Loucy (cell line): Measurements from ENCODE around the gene MOCS3.

Experiments
- H2AFZ ChIP-seq: fragments of 200-600 bp; sonication (generic); 2 replicates; pipeline ENCODE4 v1.6.0; 2016; ENCODE audit warnings: antibody characterized with exemption, mild to moderate bottlenecking, low read length, moderate library complexity
- H3F3A ChIP-seq: fragments of 200-600 bp; 2 replicates; pipeline ENCODE4 v1.6.0; 2016; ENCODE audit warnings: antibody characterized with exemption, low read depth, mild to moderate bottlenecking
- H3K27me3 ChIP-seq: fragments of 200-600 bp; sonication (generic); 2 replicates; pipeline ENCODE4 v1.6.1; 2014; ENCODE audit warnings: low read length, mild to moderate bottlenecking; ENCODE audit not compliant: insufficient read depth, poor library complexity, severe bottlenecking
- H3K36me3 ChIP-seq: fragments of 200-600 bp; sonication (generic); 2 replicates; pipeline ENCODE4 v1.6.1; 2016; ENCODE audit warnings: low read length; ENCODE audit not compliant: insufficient read depth
- H3K4me1 ChIP-seq: fragments of 200-600 bp; sonication (generic); 2 replicates; pipeline ENCODE4 v1.5.1; 2014; ENCODE audit warnings: low read length, mild to moderate bottlenecking; ENCODE audit not compliant: insufficient read depth, poor library complexity, severe bottlenecking
- H3K4me2 ChIP-seq: fragments of 200-600 bp; sonication (generic); 2 replicates; pipeline ENCODE4 v1.6.0; 2014; ENCODE audit warnings: antibody characterized with exemption, low read length, low read depth, mild to moderate bottlenecking; ENCODE audit not compliant: poor library complexity, severe bottlenecking
- H3K4me3 ChIP-seq: fragments of 200-600 bp; sonication (generic); 2 replicates; pipeline ENCODE4 v1.5.1; 2014; ENCODE audit warnings: low read length, mild to moderate bottlenecking, mixed read lengths; ENCODE audit not compliant: poor library complexity, severe bottlenecking
- H3K79me2 ChIP-seq: fragments of 200-600 bp; sonication (generic); 2 replicates; pipeline ENCODE4 v1.6.1; 2014; ENCODE audit warnings: low read length; ENCODE audit not compliant: insufficient read depth
- H3K9ac ChIP-seq: fragments of 200-600 bp; sonication (generic); 2 replicates; pipeline ENCODE4 v1.6.0; 2014; ENCODE audit warnings: mild to moderate bottlenecking, low read depth, low read length, moderate library complexity; ENCODE audit not compliant: poor library complexity, severe bottlenecking
- H3K9me2 ChIP-seq: fragments of 200-600 bp; sonication (generic); replicated peaks from 2 replicates; pipeline ENCODE4 v1.6.1; 2016; ENCODE audit warnings: low read depth, low read length, mixed read lengths
- H3K9me3 ChIP-seq: fragments of 200-600 bp; sonication (generic); 2 replicates; pipeline ENCODE4 v1.6.1; 2014; ENCODE audit warnings: mild to moderate bottlenecking, antibody characterized with exemption, low read length, low read depth; ENCODE audit not compliant: insufficient read depth
- H4K20me1 ChIP-seq: fragments of 200-600 bp; sonication (generic); 2 replicates; pipeline ENCODE4 v1.6.0; 2014; ENCODE audit warnings: antibody characterized with exemption, low read length, mild to moderate bottlenecking; ENCODE audit not compliant: insufficient read depth, poor library complexity, severe bottlenecking
- EZH2phosphoT487 ChIP-seq: fragments of 200-600 bp; IDR thresholded peaks from 2 replicates; pipeline ENCODE4 v1.6.1; 2018; ENCODE audit warnings: antibody characterized with exemption, mild to moderate bottlenecking, moderate library complexity, borderline replicate concordance
- TF ChIP-seq, protein P1 (sequence below): fragments of 200-600 bp; sonication (generic); conservative IDR thresholded peaks from 2 replicates; pipeline ENCODE4 v1.5.1; 2014; ENCODE audit warnings: mild to moderate bottlenecking, antibody characterized with exemption, low read length

The MOCS3 gene

DNA sequence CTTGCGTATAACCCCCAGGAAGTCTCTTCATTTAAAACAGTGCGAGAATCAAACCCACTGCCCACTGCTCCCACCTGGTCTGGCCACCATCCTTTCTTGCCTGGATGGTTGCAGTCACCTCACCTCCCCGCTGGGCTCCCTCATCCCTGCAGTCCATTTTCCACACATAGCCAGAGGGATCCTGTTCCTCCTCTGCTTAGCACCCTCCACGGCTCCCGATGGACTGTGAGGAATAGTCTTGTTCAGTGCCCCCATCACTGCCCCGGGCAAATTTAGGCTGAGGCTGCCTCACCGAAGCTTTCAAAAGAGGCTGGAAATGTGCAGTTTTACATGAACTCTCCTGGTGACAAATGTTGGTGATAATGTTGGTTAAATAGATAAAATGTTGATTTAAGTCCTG, 46.6 kb downstream of the MOCS3 start:
- no peak for TF ChIP-seq EZH2phosphoT487
- TF ChIP-seq, protein P1, sequence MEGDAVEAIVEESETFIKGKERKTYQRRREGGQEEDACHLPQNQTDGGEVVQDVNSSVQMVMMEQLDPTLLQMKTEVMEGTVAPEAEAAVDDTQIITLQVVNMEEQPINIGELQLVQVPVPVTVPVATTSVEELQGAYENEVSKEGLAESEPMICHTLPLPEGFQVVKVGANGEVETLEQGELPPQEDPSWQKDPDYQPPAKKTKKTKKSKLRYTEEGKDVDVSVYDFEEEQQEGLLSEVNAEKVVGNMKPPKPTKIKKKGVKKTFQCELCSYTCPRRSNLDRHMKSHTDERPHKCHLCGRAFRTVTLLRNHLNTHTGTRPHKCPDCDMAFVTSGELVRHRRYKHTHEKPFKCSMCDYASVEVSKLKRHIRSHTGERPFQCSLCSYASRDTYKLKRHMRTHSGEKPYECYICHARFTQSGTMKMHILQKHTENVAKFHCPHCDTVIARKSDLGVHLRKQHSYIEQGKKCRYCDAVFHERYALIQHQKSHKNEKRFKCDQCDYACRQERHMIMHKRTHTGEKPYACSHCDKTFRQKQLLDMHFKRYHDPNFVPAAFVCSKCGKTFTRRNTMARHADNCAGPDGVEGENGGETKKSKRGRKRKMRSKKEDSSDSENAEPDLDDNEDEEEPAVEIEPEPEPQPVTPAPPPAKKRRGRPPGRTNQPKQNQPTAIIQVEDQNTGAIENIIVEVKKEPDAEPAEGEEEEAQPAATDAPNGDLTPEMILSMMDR, result no peak
- Histone ChIP-seq H3K9me2 (no peaks in the 10 kb centered on the region), H3K36me3 (no peaks in the 10 kb centered on the region), H3F3A (no peaks in the 10 kb centered on the region), H3K4me3 (no peak overlapping the region), H3K79me2 (no peaks in the 10 kb centered on the region), H3K4me1 (no peaks in the 10 kb centered on the region), H4K20me1 (no peaks in the 10 kb centered on the region), H3K9ac (no peak overlapping the region), H3K4me2 (no peak overlapping the region), H2AFZ (no peak overlapping the region), H3K27me3 (no peaks in the 10 kb centered on the region), H3K9me3 (no peaks in the 10 kb centered on the region)

DNA sequence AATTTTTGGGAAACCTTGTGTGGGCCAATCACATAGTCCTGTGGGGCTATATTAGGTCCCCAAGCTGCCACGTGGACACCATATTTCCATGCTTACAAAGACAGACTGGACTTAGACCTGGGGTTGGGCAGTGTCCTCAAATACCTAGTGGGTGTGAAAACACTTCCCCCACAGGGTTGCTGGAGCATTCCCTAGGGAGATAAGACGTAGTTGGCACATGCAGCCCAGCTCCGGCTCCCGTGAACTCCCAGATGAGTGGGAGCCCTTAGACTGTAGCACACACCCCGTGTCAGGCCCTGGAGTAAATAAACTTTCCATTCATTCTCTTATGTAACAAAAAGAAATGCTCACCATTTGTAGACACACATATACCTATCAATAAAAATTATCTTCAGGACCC, 50.1 kb downstream of the MOCS3 start:
- Histone ChIP-seq H2AFZ (no peak overlapping the region), H3K79me2 (no peaks in the 10 kb centered on the region), H4K20me1 (no peaks in the 10 kb centered on the region), H3K9me3 (no peaks in the 10 kb centered on the region), H3K9ac (no peak overlapping the region), H3K27me3 (no peaks in the 10 kb centered on the region), H3F3A (no peaks in the 10 kb centered on the region), H3K9me2 (no peaks in the 10 kb centered on the region), H3K36me3 (no peaks in the 10 kb centered on the region), H3K4me1 (no peaks in the 10 kb centered on the region), H3K4me3 (no peak overlapping the region), H3K4me2 (no peak overlapping the region)
- no peak for TF ChIP-seq EZH2phosphoT487
- TF ChIP-seq, protein P1, result no peak

DNA sequence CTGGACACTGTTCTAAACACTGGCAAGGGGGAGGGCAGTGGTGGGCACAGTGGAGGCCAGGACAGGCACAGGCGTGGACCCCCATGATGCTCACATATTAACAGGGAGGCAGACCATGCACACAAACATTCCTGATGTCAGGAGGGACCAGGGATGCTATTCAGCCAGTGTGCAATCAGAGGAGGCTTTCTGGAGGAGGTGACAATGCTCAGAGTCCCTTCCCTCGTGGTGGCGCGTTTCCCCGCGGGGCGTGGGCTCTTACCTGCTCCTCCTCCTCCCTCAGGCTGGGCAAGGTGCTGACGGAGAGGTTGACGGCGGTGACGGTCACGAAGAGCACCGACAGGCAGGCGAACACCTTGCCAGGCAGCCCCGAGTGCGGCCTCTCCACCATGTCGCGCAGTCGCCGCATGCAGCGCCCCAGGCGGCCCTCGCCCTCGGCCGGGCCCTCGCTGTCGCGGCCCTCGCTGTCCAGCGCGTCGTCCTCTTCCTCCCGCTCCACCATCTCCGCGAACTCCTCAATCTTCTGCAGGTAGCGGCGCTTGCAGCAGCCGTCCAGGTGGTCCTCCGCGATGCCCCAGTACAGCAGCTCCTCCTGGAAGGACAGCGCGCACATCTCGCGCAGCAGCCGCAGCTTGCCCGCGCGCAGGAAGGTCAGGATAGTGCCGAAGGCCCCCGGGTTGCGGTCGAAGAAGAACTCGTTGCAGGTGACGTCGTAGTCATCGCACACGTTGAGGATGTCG, 50.9 kb downstream of the MOCS3 start:
- H4K20me1 ChIP-seq, result no peaks in the 10 kb centered on the region
- H3K36me3 ChIP-seq, result no peaks in the 10 kb centered on the region
- TF ChIP-seq EZH2phosphoT487, result no peak
- TF ChIP-seq, protein P1, result no peak
- H3K27me3 ChIP-seq, result no peaks in the 10 kb centered on the region
- H3K4me1 ChIP-seq, result no peaks in the 10 kb centered on the region
- H3K79me2 ChIP-seq, result no peaks in the 10 kb centered on the region
- H3K4me3 ChIP-seq, result no peak overlapping the region
- no peak overlapping the region for H3K4me2 ChIP-seq
- no peaks in the 10 kb centered on the region for H3K9me3 ChIP-seq
- no peaks in the 10 kb centered on the region for H3K9me2 ChIP-seq
- no peaks in the 10 kb centered on the region for H3F3A ChIP-seq
- no peak overlapping the region for H2AFZ ChIP-seq
- no peak overlapping the region for H3K9ac ChIP-seq
